HG03378 (cell line): ENCODE data around the gene SORBS2.

ENCODE experiments used
- ATAC-seq: cut with Tn5 transposase; IDR thresholded peaks from one replicate; pipeline ENCODE4 v1.9.1; 2021; ENCODE audit warnings: mild to moderate bottlenecking, moderate library complexity; ENCODE audit not compliant: unreplicated experiment

SORBS2 gene

GRCh38 chr4:185536411-185536709, 275.6 kb downstream of the SORBS2 start:
- no peak for ATAC-seq

DNA sequence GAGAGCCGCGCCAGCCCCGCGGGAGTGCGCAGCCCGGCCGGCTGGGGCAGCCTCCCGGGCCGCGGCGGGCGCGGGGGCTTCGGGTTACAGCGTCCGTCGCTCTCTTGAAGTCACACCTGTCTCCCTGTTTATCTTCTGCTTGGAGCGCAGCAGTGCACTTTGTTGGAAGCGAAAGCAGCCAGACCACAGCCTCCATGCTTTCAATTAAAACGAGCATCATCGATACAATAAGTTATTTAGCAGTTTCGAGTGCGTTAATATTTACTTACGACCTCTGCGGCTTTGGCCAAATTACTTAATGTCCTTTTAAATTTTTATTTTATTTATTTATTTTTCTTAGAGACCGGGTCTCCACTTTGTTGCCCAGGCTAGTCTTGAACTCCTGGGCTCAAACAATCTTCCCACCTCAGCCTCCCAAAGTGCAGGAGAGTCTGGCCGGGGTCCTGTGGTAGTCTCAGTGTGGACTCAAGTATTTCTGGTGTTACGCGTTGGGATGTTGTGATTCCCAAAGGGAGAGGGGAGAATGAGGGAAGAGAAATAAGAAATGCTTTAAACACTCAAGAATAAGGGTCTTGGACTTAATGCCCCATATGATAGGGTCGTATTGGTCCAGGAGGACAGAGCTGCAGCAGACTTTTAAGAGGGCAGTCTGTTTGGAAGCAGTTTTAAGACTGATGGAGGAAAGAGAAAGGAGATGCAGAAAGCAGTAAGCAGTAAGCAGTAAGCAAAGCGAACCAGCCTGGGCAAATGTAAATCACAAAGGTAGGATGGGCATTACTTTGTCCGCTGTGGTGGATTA, 276.2 kb downstream of the SORBS2 start:
- no peak for ATAC-seq
